ENCODE results near the gene NCAPH2.

The NCAPH2 gene

GRCh38 chr22:50507991-50508884, at the start of gene NCAPH2 (continued):
- no peak for TF ChIP-seq SALL2 (tag by site-specific recombination; IDR thresholded peaks at IDR 0.05; ENCODE audit: borderline replicate concordance)
- no peak for TF ChIP-seq ZNF843 (tag by site-specific recombination; IDR thresholded peaks at IDR 0.05)
- TF ChIP-seq ZSCAN5A (tag by site-specific recombination; IDR thresholded peaks at IDR 0.05), result peak; percentile 56; the same call in 1 of the 2 replicates
- TF ChIP-seq HOXC10 (CRISPR knock-in tag; IDR thresholded peaks at IDR 0.05), result 0 out of 2 replicates have a peak, but pooled peaks have one; percentile 87
- no peak for TF ChIP-seq ZNF555 (tag by site-specific recombination; conservative IDR thresholded peaks at IDR 0.05)
- no peak for TF ChIP-seq MEIS1 (CRISPR knock-in tag; IDR thresholded peaks at IDR 0.05; ENCODE audit: borderline replicate concordance)
- TF ChIP-seq GFI1B (tag by site-specific recombination; IDR thresholded peaks at IDR 0.05), result no peak
- TF ChIP-seq ZNF785 (tag by site-specific recombination; IDR thresholded peaks at IDR 0.05), result no peak
- peak; percentile 40; the same call in 1 of the 2 replicates for TF ChIP-seq ZNF600 (tag by site-specific recombination; IDR thresholded peaks at IDR 0.05)
- peak; percentile 88 for TF ChIP-seq GLIS2 (tag by site-specific recombination; IDR thresholded peaks at IDR 0.05)
- no peak for TF ChIP-seq ZNF433 (tag by site-specific recombination; IDR thresholded peaks at IDR 0.05; ENCODE audit: low read depth)
- no peak for TF ChIP-seq ZNF560 (tag by site-specific recombination; IDR thresholded peaks at IDR 0.05; ENCODE audit: borderline replicate concordance)
- peak; percentile 95 for TF ChIP-seq ZBTB10 (tag by site-specific recombination; IDR thresholded peaks at IDR 0.05)
- TF ChIP-seq CTCF (tag by site-specific recombination; IDR thresholded peaks at IDR 0.05), result no peak
- TF ChIP-seq ZEB2 (tag by site-specific recombination; IDR thresholded peaks at IDR 0.05), result peak; percentile 97
- no peak for TF ChIP-seq ZNF777 (tag by site-specific recombination; IDR thresholded peaks at IDR 0.05; ENCODE audit: borderline replicate concordance)
- no peak for TF ChIP-seq ZNF677 (tag by site-specific recombination; IDR thresholded peaks at IDR 0.05)
- TF ChIP-seq ZNF112 (tag by site-specific recombination; IDR thresholded peaks at IDR 0.05), result no peak
- TF ChIP-seq GLI4 (tag by site-specific recombination; IDR thresholded peaks at IDR 0.05), result no peak; the same call in 1 of the 2 replicates
- TF ChIP-seq KLF16 (tag by site-specific recombination; IDR thresholded peaks at IDR 0.05), result peak; percentile 98
- no peak for TF ChIP-seq ZNF140 (tag by site-specific recombination; IDR thresholded peaks at IDR 0.05)
- peak; percentile 96 for TF ChIP-seq ATF2 (tag by site-specific recombination; IDR thresholded peaks at IDR 0.05; ENCODE audit: low read depth)
- TF ChIP-seq ZNF248 (tag by site-specific recombination; IDR thresholded peaks at IDR 0.05), result no peak
- TF ChIP-seq BCL11B (tag by site-specific recombination; IDR thresholded peaks at IDR 0.05; ENCODE audit: low read depth), result no peak
- no peak for TF ChIP-seq ZNF266 (tag by site-specific recombination; IDR thresholded peaks at IDR 0.05; ENCODE audit: low read depth)
- no peak for TF ChIP-seq ZNF354C (tag by site-specific recombination; IDR thresholded peaks at IDR 0.05; ENCODE audit: borderline replicate concordance, low read depth)
- no peak for TF ChIP-seq ZNF175 (tag by site-specific recombination; IDR thresholded peaks at IDR 0.05)
- TF ChIP-seq ZNF202 (tag by site-specific recombination; IDR thresholded peaks at IDR 0.05; ENCODE audit: borderline replicate concordance), result no peak
- TF ChIP-seq ZNF148 (tag by site-specific recombination; IDR thresholded peaks at IDR 0.05; ENCODE audit: borderline replicate concordance), result no peak; the same call in 1 of the 2 replicates
- peak; percentile 71; the same call in 1 of the 2 replicates for TF ChIP-seq ZFP69B (tag by site-specific recombination; IDR thresholded peaks at IDR 0.05)
